K562 (cell line): ENCODE results near the gene MICU1. TPM values are rescaled to one million over a fixed set of nuclear protein-coding genes. Genes with fewer than 3 reads are reported as not detected.

Source experiments
- CEBPB ChIP-seq: fragments of 450-650 bp; IDR thresholded peaks from 2 replicates; pipeline ENCODE4 v1.6.1; 2016; ENCODE audit warnings: missing genetic modification characterization, missing compliant biosample characterization
- CUX1 ChIP-seq: fragments of 200-800 bp; sonication (Bioruptor generic); IDR thresholded peaks from 2 replicates; pipeline ENCODE4 v1.6.1; 2016; ENCODE audit warnings: missing genetic modification characterization, missing compliant biosample characterization
- FOSL1 ChIP-seq: fragments of 200-800 bp; sonication (Bioruptor generic); conservative IDR thresholded peaks from 2 replicates; pipeline ENCODE4 v1.6.1; 2016; ENCODE audit warnings: missing genetic modification characterization, missing compliant biosample characterization
- FOXJ2 ChIP-seq: fragments of 200-800 bp; sonication (Bioruptor generic); IDR thresholded peaks from 2 replicates; pipeline ENCODE4 v1.6.1; 2016; ENCODE audit warnings: missing genetic modification characterization, missing compliant biosample characterization
- FOXK1 ChIP-seq: sonication (generic); formaldehyde crosslinking; IDR thresholded peaks from 2 replicates; pipeline ENCODE4 v1.8.0; 2022; ENCODE audit warnings: missing genetic modification reagents, mild to moderate bottlenecking, borderline replicate concordance
- HINFP ChIP-seq: fragments of 450-650 bp; conservative IDR thresholded peaks from 2 replicates; pipeline ENCODE4 v1.6.1; 2016; ENCODE audit warnings: missing genetic modification characterization, low read depth, mild to moderate bottlenecking, control low read depth, missing compliant biosample characterization
- IRF1 ChIP-seq: sonication (generic); formaldehyde crosslinking; IDR thresholded peaks from 2 replicates; pipeline ENCODE4 v1.8.0; 2022; ENCODE audit warnings: missing genetic modification reagents, mild to moderate bottlenecking, borderline replicate concordance
- KDM1A ChIP-seq, 2 experiments: fragments of 450-650 bp; IDR thresholded peaks; 2 replicates each; pipeline ENCODE4 v1.6.1; 2016; ENCODE audit warnings: mild to moderate bottlenecking in 2 of 2
- KLF16 ChIP-seq: IDR thresholded peaks from 2 replicates; pipeline ENCODE4 v1.6.1; 2016; ENCODE audit warnings: antibody characterized with exemption
- MAFG ChIP-seq: fragments of 450-650 bp; conservative IDR thresholded peaks from 2 replicates; pipeline ENCODE4 v1.6.1; 2016; ENCODE audit warnings: missing genetic modification characterization, missing compliant biosample characterization
- NFIC ChIP-seq: fragments of 450-650 bp; IDR thresholded peaks from 2 replicates; pipeline ENCODE4 v1.6.1; 2017; ENCODE audit warnings: mild to moderate bottlenecking, inconsistent platforms
- PHTF2 ChIP-seq: fragments of 250-450 bp; sonication (Bioruptor Pico); IDR thresholded peaks from 2 replicates; pipeline ENCODE4 v1.5.0; 2021; ENCODE audit warnings: mild to moderate bottlenecking
- TAF15 ChIP-seq: fragments of 200-400 bp; formaldehyde crosslinking; IDR thresholded peaks from 2 replicates; pipeline ENCODE4 v1.6.1; 2017; ENCODE audit warnings: mild to moderate bottlenecking, low read depth, low read length, moderate library complexity
- XRCC5 ChIP-seq: fragments of 200-400 bp; formaldehyde crosslinking; IDR thresholded peaks from 2 replicates; pipeline ENCODE4 v1.6.1; 2017; ENCODE audit warnings: low read depth, mild to moderate bottlenecking, low read length
- ZNF277 ChIP-seq: fragments of 250-450 bp; sonication (Bioruptor Pico); IDR thresholded peaks from 2 replicates; pipeline ENCODE4 v1.8.0; 2022; ENCODE audit warnings: inconsistent platforms, mild to moderate bottlenecking, moderate library complexity, borderline replicate concordance
- polyA plus RNA-seq, 8 experiments: library from polyadenylated mRNA; depleted of rRNA in 4 of 8; stranded (reverse) in 5 of 8; unstranded in 3 of 8; fragments of >200 nt; fragmentation: Nextera tagmentation in 2 of 8; fragmentation: Illumina TruSeq in 1 of 8; extraction: Ambion mirVana in 2 of 8; extraction: Trizol in 1 of 8; gene quantifications; 2 replicates each; pipeline versions ENCODE4 v1.2.1 to v1.2.3, GENCODE V29; 2011 to 2014; ENCODE audit warnings: inconsistent platforms in 1 of 8, missing spikeins in 1 of 8
- total RNA-seq, 7 experiments: library from RNA; depleted of rRNA in 6 of 7; stranded (reverse); fragments of >200 nt in 6 of 7; fragmentation: Illumina TruSeq in 2 of 7; extraction: Trizol in 2 of 7; gene quantifications; 2 replicates each; pipeline versions ENCODE4 v1.2.1 to v1.2.3, GENCODE V29; 2011 to 2021; ENCODE audit warnings: low replicate concordance in 1 of 7
- TF ChIP-seq, protein P1 (sequence below): fragments of 450-650 bp; formaldehyde crosslinking; IDR thresholded peaks from 2 replicates; pipeline ENCODE4 v1.4.0; 2020; ENCODE audit warnings: mild to moderate bottlenecking
- TF ChIP-seq, protein P2 (sequence below): fragments of 250-450 bp; sonication (Bioruptor Pico); IDR thresholded peaks from 2 replicates; pipeline ENCODE4 v1.9.0; 2021; ENCODE audit warnings: mild to moderate bottlenecking

The MICU1 gene
- total and polyA plus RNA-seq, 9 of the 15 experiments (the other 6 are each of a cell fraction or from before 2014, with no cell fraction given): 29.3 to 76.8 (median 48.4) TPM

- TF ChIP-seq, protein P1, sequence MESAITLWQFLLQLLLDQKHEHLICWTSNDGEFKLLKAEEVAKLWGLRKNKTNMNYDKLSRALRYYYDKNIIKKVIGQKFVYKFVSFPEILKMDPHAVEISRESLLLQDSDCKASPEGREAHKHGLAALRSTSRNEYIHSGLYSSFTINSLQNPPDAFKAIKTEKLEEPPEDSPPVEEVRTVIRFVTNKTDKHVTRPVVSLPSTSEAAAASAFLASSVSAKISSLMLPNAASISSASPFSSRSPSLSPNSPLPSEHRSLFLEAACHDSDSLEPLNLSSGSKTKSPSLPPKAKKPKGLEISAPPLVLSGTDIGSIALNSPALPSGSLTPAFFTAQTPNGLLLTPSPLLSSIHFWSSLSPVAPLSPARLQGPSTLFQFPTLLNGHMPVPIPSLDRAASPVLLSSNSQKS (CRISPR knock-in tag): no peak
- no peak for TF ChIP-seq XRCC5
- TF ChIP-seq, protein P2, sequence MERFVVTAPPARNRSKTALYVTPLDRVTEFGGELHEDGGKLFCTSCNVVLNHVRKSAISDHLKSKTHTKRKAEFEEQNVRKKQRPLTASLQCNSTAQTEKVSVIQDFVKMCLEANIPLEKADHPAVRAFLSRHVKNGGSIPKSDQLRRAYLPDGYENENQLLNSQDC (CRISPR knock-in tag): no peak
- TF ChIP-seq KDM1A (IDR thresholded peaks at IDR 0.05): peak; percentile 53 to 73; a peak in 3 of 4 replicates
- no peak for TF ChIP-seq FOXK1 (CRISPR knock-in tag)
- TF ChIP-seq HINFP: no peak; the same call in 1 of the 2 replicates
- TF ChIP-seq CUX1: no peak
- TF ChIP-seq KLF16: no peak
- no peak for TF ChIP-seq PHTF2 (CRISPR knock-in tag)
- TF ChIP-seq TAF15: no peak
- no peak for TF ChIP-seq FOSL1 (tag)
- TF ChIP-seq CEBPB: no peak
- no peak for TF ChIP-seq ZNF277 (CRISPR knock-in tag)
- no peak for TF ChIP-seq IRF1 (CRISPR knock-in tag)
- TF ChIP-seq NFIC: peak; percentile 9
- TF ChIP-seq MAFG (tag): no peak
- TF ChIP-seq FOXJ2: no peak
Observed at GRCh38 chr10:72319416-72320254, 306.2 kb downstream of the MICU1 start (continued).
